HepG2 (cell line): ENCODE data around the gene IFT57. TPM values are rescaled to one million over a fixed set of nuclear protein-coding genes. Genes with fewer than 3 reads are reported as not detected.

Experiments used
- ATAC-seq: fragments of 200-7000 bp; cut with Tn5 transposase; 3 replicates; pipeline ENCODE4 v1.9.1; 2020; ENCODE audit warnings: mild to moderate bottlenecking, moderate library complexity
- BruUV-seq: library from RNA; stranded (reverse); fragments of 400-500 nt; replicated peaks from 2 replicates; lab custom pipeline; 2021; lab: Mats Ljungman, UMichigan
- CTCF ChIA-PET: fragments of 300-600 bp; formaldehyde crosslinking; extraction: SDS; loops from one replicate; lab custom pipeline; 2021; ENCODE audit warnings: low total read pairs, inconsistent platforms, low intra/inter-chr PET ratio; lab: Yijun Ruan, JAX
- POLR2A ChIA-PET: fragments of 350-600 bp; sonication (Branson Sonifier 250); formaldehyde crosslinking; loops from one replicate; lab custom pipeline; 2020; ENCODE audit warnings: antibody characterized with exemption, inconsistent platforms; lab: Yijun Ruan, JAX
- DNase-seq: peaks from one replicate; pipeline ENCODE4 v3.0.0-alpha.2; 2015; ENCODE audit warnings: low spot score
- FAIRE-seq: peaks from 3 replicates; lab custom pipeline; 2011; peaks lifted over from hg19 to GRCh38; lab: Jason Lieb, UNC
- H2AFZ ChIP-seq: one replicate; pipeline ENCODE4 v1.6.1; 2011; ENCODE audit warnings: low read length, inconsistent platforms
- H3K27ac ChIP-seq: fragments of 300-600 bp; 3 replicates; pipeline ENCODE4 v1.8.0; 2011; ENCODE audit warnings: mixed run types, mild to moderate bottlenecking, mixed read lengths, low read length, inconsistent platforms; ENCODE audit not compliant: insufficient read depth; ENCODE audit errors: extremely low read length
- H3K27me3 ChIP-seq, 2 experiments: fragments of 200-600 bp in 1 of 2; 2 replicates in 1 of 2; 3 replicates in 1 of 2; pipeline versions ENCODE4 v1.6.0 to v1.8.0; 2011; ENCODE audit warnings: low read length in 2 of 2, mild to moderate bottlenecking in 2 of 2, moderate library complexity in 2 of 2, inconsistent platforms in 1 of 2; ENCODE audit not compliant: insufficient read depth in 2 of 2, control insufficient read depth in 1 of 2
- H3K36me3 ChIP-seq, 2 experiments: fragments of 200-600 bp in 1 of 2; replicated peaks in 1 of 2; 2 replicates in 1 of 2; 3 replicates in 1 of 2; pipeline versions ENCODE4 v1.5.1 to v1.8.0; 2011; ENCODE audit warnings: low read length in 2 of 2, inconsistent platforms in 1 of 2; ENCODE audit not compliant: insufficient read depth in 2 of 2, control insufficient read depth in 1 of 2
- H3K4me1 ChIP-seq: 2 replicates; pipeline ENCODE4 v1.5.1; 2012; ENCODE audit warnings: low read length, inconsistent platforms; ENCODE audit not compliant: insufficient read depth
- H3K4me2 ChIP-seq: 2 replicates; pipeline ENCODE4 v1.6.0; 2011; ENCODE audit warnings: low read depth, low read length, inconsistent platforms
- H3K4me3 ChIP-seq, 3 experiments: fragments of 200-600 bp in 1 of 3; sonication (generic), shearing (Covaris generic) in 1 of 3; replicated peaks in 1 of 3; 2 replicates each; pipeline ENCODE4 v1.5.1; 2011 to 2016; ENCODE audit warnings: low read length in 3 of 3, inconsistent platforms in 2 of 3, low read depth in 2 of 3, mild to moderate bottlenecking in 2 of 3, control low read depth in 1 of 3, mixed read lengths in 1 of 3; ENCODE audit not compliant: insufficient read depth in 1 of 3
- H3K79me2 ChIP-seq: one replicate; pipeline ENCODE4 v1.6.1; 2011; ENCODE audit warnings: low read length, inconsistent platforms; ENCODE audit not compliant: insufficient read depth
- H3K9ac ChIP-seq: 2 replicates; pipeline ENCODE4 v1.6.0; 2011; ENCODE audit warnings: mild to moderate bottlenecking, low read depth, low read length, inconsistent platforms; ENCODE audit not compliant: insufficient read depth
- H3K9me3 ChIP-seq: 2 replicates; pipeline ENCODE4 v1.5.1; 2012; ENCODE audit warnings: mild to moderate bottlenecking, low read length
- H4K20me1 ChIP-seq: 2 replicates; pipeline ENCODE4 v1.6.0; 2011; ENCODE audit warnings: inconsistent platforms, mild to moderate bottlenecking, low read length, moderate library complexity; ENCODE audit not compliant: insufficient read depth
- ARID2 ChIP-seq: sonication (generic); formaldehyde crosslinking; IDR thresholded peaks from 2 replicates; pipeline ENCODE4 v1.8.1; 2022; ENCODE audit warnings: mild to moderate bottlenecking, missing genetic modification reagents, borderline replicate concordance
- CTCF ChIP-seq: sonication (generic); formaldehyde crosslinking; IDR thresholded peaks from 2 replicates; pipeline ENCODE4 v1.5.0; 2020; ENCODE audit warnings: mild to moderate bottlenecking, missing genetic modification reagents, moderate library complexity
- FOXK1 ChIP-seq: sonication (generic); formaldehyde crosslinking; IDR thresholded peaks from 2 replicates; pipeline ENCODE4 v1.4.0; 2020; ENCODE audit warnings: low read depth, missing genetic modification reagents, borderline replicate concordance
- KDM1A ChIP-seq: IDR thresholded peaks from 2 replicates; pipeline ENCODE4 v1.6.1; 2016; ENCODE audit warnings: missing compliant biosample characterization
- MTF1 ChIP-seq: sonication (generic); formaldehyde crosslinking; IDR thresholded peaks from 2 replicates; pipeline ENCODE4 v1.5.0; 2020; ENCODE audit warnings: missing genetic modification reagents
- WGBS: methylation state at CpG from one replicate; pipeline ENCODE4 v1.1.6; 2017; ENCODE audit warnings: low lambda C conversion rate; 5-methylcytosine and 5-hydroxymethylcytosine counted together
- in situ Hi-C: cut with HindIII; loops from 2 replicates; pipeline ENCODE4 v1.10.0; 2017; ENCODE audit warnings: low pct_unique_long_range_greater_than_20kb; ENCODE audit not compliant: extremely low pct_ligation_motif_present
- intact Hi-C: fragments of 100-400 bp; cut with micrococcal nuclease; formaldehyde crosslinking; loops from one replicate; pipeline ENCODE4 v1.10.0; 2022; ENCODE audit not compliant: unreplicated experiment
- polyA plus RNA-seq, 8 experiments: library from polyadenylated mRNA; depleted of rRNA in 3 of 8; stranded (reverse) in 7 of 8; unstranded in 1 of 8; fragments of >200 nt; fragmentation: Illumina TruSeq in 4 of 8; extraction: Trizol in 4 of 8; gene quantifications; 2 replicates each; pipeline versions ENCODE4 v1.2.1 to v1.2.3, GENCODE V29; 2011 to 2016; ENCODE audit warnings: low read depth in 4 of 8, missing spikeins in 1 of 8, mixed read lengths in 1 of 8; ENCODE audit not compliant: insufficient read depth in 1 of 8
- total RNA-seq, 5 experiments: library from RNA; depleted of rRNA; stranded (reverse); fragments of >200 nt; fragmentation: Illumina TruSeq; extraction: Trizol; gene quantifications; 2 replicates each; pipeline ENCODE4 v1.2.3, GENCODE V29; 2016; ENCODE audit warnings: low read depth in 1 of 5

The IFT57 gene
- total and polyA plus RNA-seq, 2 of the 13 experiments (the other 11 are each of a cell fraction or from before 2014, with no cell fraction given), result 5.5 to 14.5 TPM

DNA sequence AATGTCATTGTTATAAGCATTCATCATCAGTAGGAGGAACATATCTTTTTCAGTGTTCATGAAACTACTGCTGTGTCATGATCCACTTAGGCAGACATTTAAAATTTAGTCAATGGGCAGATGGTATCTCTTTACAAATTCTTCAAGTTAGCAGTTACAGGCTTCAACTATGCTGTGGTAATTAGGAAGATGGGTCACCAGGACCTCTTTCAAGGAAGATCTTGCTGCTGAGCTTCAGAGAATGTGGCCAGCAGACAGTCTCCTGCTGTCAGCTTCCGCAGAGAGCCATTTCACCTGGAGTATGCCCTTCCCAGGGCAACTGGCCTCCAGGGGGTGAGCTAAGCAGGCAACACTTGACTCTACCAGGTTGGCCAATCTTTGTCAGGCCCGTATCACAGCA is 19.4 kb downstream of the IFT57 start:
- peak; percentile 77 for ATAC-seq
- Histone ChIP-seq H3K27me3 (no peaks in the 10 kb centered on the region), H3K79me2 (no peaks in the 10 kb centered on the region), H3K9ac (no peak overlapping the region), H3K4me2 (no peak overlapping the region), H4K20me1 (no peaks in the 10 kb centered on the region), H3K4me1 (no peaks in the 10 kb centered on the region), H3K27ac (no peak overlapping the region), H2AFZ (no peak overlapping the region), H3K36me3 (no peaks in the 10 kb centered on the region), H3K4me3 (no peak overlapping the region), H3K9me3 (no peaks in the 10 kb centered on the region)
- 85% methylated on average over 2 of the region's 2 CpGs for WGBS
- DNase-seq, result no peak
- no TSS peak for BruUV-seq
- TF ChIP-seq MTF1 (no peak), KDM1A (CRISPR knock-in tag) (no peak), CTCF (0 out of 2 replicates have a peak, but pooled peaks have one; percentile 9)
- intact Hi-C loops (no loop called here), in situ Hi-C loops (no loop called here)
- no peak for FAIRE-seq
- CTCF ChIA-PET, result no interaction called here
- POLR2A ChIA-PET, result no interaction called here

DNA sequence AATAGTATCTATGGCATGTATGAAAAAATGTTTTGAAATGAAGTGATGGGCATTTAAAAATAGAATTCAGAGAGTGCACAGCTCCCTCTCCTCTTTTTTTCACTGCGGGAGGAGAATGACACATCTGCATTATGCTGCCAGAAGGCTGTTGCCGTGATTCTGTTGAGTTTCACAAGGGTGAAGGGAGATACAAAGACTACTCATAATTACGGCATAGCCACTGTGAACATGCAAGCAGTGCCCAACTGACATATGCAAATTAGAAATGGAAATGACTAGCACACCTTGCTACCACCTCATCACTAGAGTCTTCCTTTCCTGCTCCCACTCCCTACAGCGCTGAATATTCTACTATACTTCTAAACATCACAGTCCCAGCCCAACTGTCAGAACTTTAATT is 20.1 kb downstream of the IFT57 start:
- H3K27ac ChIP-seq, result no peak overlapping the region
- no peak overlapping the region for H3K9ac ChIP-seq
- in situ Hi-C loops, result no loop called here
- H3K9me3 ChIP-seq, result no peaks in the 10 kb centered on the region
- no peak for FAIRE-seq
- intact Hi-C loops, result no loop called here
- no peak for DNase-seq
- no peak overlapping the region for H2AFZ ChIP-seq
- H3K79me2 ChIP-seq, result no peaks in the 10 kb centered on the region
- ATAC-seq, result no peak
- BruUV-seq, result no TSS peak
- TF ChIP-seq FOXK1 (CRISPR knock-in tag), result no peak
- no peak for TF ChIP-seq ARID2 (CRISPR knock-in tag)
- 97% methylated on average over 4 of the region's 4 CpGs for WGBS
- H3K4me1 ChIP-seq, result no peaks in the 10 kb centered on the region
- no peak overlapping the region for H3K4me3 ChIP-seq
- H3K4me2 ChIP-seq, result no peak overlapping the region
- POLR2A ChIA-PET, result no interaction called here
- no peaks in the 10 kb centered on the region for H3K27me3 ChIP-seq
- CTCF ChIA-PET, result no interaction called here
- H3K36me3 ChIP-seq, result no peaks in the 10 kb centered on the region
- H4K20me1 ChIP-seq, result no peaks in the 10 kb centered on the region
